NCI-H1436 treated with DMSO at 0.1 percent for 48 hours (cell line): ENCODE measurements around the gene USP17L5.
"Not testable (repeated sequence)": the region's sequence is repeated elsewhere in the genome, so short reads cannot be mapped to it uniquely, and the experiment has no call there.

Experiments
- DNase-seq: peaks from one replicate; lab custom pipeline; 2025; lab: John Stamatoyannopoulos, UW

The USP17L5 gene

GRCh38 chr4:9339103-9339502 lies at the start of gene USP17L5:
TSS of gene USP17L5 (plus strand) at chr4:9339403. CDS start at chr4:9339403, 0 bp downstream.
- not testable (repeated sequence) for DNase-seq

GRCh38 chr4:9324191-9324590 lies 15.0 kb upstream of the USP17L5 start:
- not testable (repeated sequence) for DNase-seq

- not testable (repeated sequence) for DNase-seq
These were observed 14.3 kb upstream of the USP17L5 start, which contains the start of gene USP17L24 for GRCh38 chr4:9324865-9325264. TSS of gene USP17L24 (plus strand) at chr4:9325165. CDS start at chr4:9325165, 0 bp downstream.

- DNase-seq = not testable (repeated sequence)
These were observed 9.6 kb upstream of the USP17L5 start, which contains the start of gene USP17L25 for GRCh38 chr4:9329611-9330010. TSS of gene USP17L25 (plus strand) at chr4:9329911. CDS start at chr4:9329911, 0 bp downstream.

- not testable (repeated sequence) for DNase-seq
These were observed 4.8 kb upstream of the USP17L5 start, which contains the start of gene USP17L26 for GRCh38 chr4:9334358-9334757. TSS of gene USP17L26 (plus strand) at chr4:9334658. CDS start at chr4:9334658, 0 bp downstream.

GRCh38 chr4:9343848-9344247 lies 4.6 kb downstream of the USP17L5 start, which contains the start of gene USP17L27:
TSS of gene USP17L27 (plus strand) at chr4:9344148. CDS start at chr4:9344148, 0 bp downstream.
- not testable (repeated sequence) for DNase-seq

- not testable (repeated sequence) for DNase-seq
These were observed 9.4 kb downstream of the USP17L5 start, which contains the start of gene USP17L28 for GRCh38 chr4:9348593-9348992. TSS of gene USP17L28 (plus strand) at chr4:9348893. CDS start at chr4:9348893, 0 bp downstream.

- not testable (repeated sequence) for DNase-seq
These were observed 11.7 kb downstream of the USP17L5 start for GRCh38 chr4:9350866-9351265.

- DNase-seq = not testable (repeated sequence)
These were observed 14.1 kb downstream of the USP17L5 start, which contains the start of gene USP17L29 for GRCh38 chr4:9353338-9353737. TSS of gene USP17L29 (plus strand) at chr4:9353638. CDS start at chr4:9353638, 0 bp downstream.

GRCh38 chr4:9362829-9363228 lies 23.6 kb downstream of the USP17L5 start, which contains the start of gene USP17L30:
TSS of gene USP17L30 (plus strand) at chr4:9363129. CDS start at chr4:9363129, 0 bp downstream.
- not testable (repeated sequence) for DNase-seq

GRCh38 chr4:9379881-9380280 lies 40.7 kb downstream of the USP17L5 start:
- DNase-seq = not testable (repeated sequence)

GRCh38 chr4:9381012-9381534 lies 41.9 kb downstream of the USP17L5 start:
- DNase-seq = not testable (repeated sequence)

GRCh38 chr4:9384126-9384525 lies 44.9 kb downstream of the USP17L5 start:
- no peak for DNase-seq

- not testable (repeated sequence) for DNase-seq
These were observed 49.8 kb downstream of the USP17L5 start for GRCh38 chr4:9389001-9389400.
